Right kidney (tissue), 9 donors: ENCODE measurements around the gene ZBTB14.

Experiments
- DNase-seq: peaks from one replicate; pipeline ENCODE4 v3.0.0-alpha.2; 2016
- long read RNA-seq, 8 donors: transcript quantifications; one replicate each; lab custom pipeline, GENCODE V29; 2026

Gene ZBTB14, protein sequence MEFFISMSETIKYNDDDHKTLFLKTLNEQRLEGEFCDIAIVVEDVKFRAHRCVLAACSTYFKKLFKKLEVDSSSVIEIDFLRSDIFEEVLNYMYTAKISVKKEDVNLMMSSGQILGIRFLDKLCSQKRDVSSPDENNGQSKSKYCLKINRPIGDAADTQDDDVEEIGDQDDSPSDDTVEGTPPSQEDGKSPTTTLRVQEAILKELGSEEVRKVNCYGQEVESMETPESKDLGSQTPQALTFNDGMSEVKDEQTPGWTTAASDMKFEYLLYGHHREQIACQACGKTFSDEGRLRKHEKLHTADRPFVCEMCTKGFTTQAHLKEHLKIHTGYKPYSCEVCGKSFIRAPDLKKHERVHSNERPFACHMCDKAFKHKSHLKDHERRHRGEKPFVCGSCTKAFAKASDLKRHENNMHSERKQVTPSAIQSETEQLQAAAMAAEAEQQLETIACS
- long read RNA-seq, donor 1, partial matches to known transcripts, result 0 of 7 reads
- long read RNA-seq, donor 1, other reads (novel, unspliced or antisense), result 0 of 7 reads
- long read RNA-seq, donor 2, partial matches to known transcripts, result 0 of 6 reads
- long read RNA-seq, donor 2, other reads (novel, unspliced or antisense), result 0 of 6 reads
- long read RNA-seq, donor 3, partial matches to known transcripts, result 0 of 3 reads
- long read RNA-seq, donor 3, other reads (novel, unspliced or antisense), result 0 of 3 reads
- long read RNA-seq, donor 4, partial matches to known transcripts, result 0 of 8 reads
- long read RNA-seq, donor 4, other reads (novel, unspliced or antisense), result 0 of 8 reads
- long read RNA-seq, donor 5, partial matches to known transcripts, result 0 of 5 reads
- long read RNA-seq, donor 5, other reads (novel, unspliced or antisense), result 0 of 5 reads
- long read RNA-seq, donor 6, partial matches to known transcripts, result 0 of 3 reads
- long read RNA-seq, donor 6, other reads (novel, unspliced or antisense), result 0 of 3 reads
- long read RNA-seq, donor 7, result 0 reads
- long read RNA-seq, donor 8, partial matches to known transcripts, result 0 of 6 reads
- long read RNA-seq, donor 8, other reads (novel, unspliced or antisense), result 0 of 6 reads

DNA sequence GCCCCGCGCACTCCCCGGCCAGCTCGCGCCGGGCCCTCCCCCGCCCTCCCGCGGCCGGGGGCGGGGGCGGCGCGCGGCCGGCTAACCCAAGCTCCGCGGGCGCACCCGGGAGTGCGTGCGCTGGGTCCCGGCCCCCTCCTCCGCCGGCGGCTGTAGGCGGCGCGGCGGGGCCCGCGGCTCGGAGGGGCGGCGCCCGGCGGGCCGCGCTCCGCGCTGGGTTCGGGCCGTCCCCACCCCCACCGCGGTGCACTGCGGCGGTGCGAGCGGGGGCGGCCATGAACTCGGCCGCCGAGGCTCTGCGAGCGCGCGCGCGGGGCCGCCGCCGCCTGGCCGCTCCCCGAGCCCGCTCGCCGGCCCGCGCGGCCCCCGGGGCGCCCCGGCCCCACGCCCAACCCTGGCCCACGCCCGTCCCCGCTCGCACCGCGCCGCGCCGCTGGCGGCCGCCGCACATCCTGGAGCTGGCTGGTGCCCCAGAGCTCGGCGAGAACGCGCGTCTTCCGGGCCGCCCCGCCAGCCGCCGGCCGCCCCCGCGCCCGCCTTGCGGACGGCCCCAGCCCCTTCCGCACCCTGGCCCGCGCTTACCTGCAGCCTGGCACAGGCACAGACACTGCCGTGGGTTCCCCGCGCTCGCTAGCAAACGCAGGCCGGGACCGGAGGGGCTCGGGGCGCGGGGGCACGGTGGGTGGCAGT lies at the start of gene ZBTB14:
Gene ZBTB14 (minus strand): TSS at position 496 of the 690 bp plus-strand sequence. CDS start 2,480 bp downstream, outside the sequence.
- no peak for DNase-seq

DNA sequence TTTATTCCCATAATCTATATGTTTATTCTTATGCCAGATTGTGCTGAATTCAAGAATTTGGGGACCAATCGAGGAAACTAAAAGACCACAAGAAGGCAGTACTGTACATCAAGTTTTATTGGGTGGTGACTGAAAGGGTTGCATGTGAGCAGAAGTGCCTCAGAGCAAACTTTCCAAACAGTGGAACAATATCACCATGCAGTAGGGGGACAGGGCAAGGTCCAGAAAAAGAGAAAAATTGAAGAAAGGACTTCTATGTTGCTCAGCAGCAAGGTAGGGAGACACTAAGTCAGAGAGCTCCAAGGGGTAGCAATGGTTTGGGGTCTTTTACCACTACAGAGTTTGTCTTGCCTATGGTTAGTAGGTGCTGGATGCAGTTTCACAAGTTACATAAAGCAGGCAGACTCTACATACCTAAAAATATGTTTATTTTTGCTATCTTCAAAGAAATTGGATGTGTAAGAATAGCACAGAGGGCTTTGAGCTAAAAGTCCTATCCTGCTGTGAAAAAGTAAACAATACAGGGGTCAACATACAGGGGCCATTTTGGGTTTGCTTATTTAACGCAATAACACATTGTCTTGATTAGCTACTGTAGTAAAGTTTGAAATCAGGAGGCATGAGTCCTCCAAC lies 43.8 kb upstream of the ZBTB14 start:
- no peak for DNase-seq

DNA sequence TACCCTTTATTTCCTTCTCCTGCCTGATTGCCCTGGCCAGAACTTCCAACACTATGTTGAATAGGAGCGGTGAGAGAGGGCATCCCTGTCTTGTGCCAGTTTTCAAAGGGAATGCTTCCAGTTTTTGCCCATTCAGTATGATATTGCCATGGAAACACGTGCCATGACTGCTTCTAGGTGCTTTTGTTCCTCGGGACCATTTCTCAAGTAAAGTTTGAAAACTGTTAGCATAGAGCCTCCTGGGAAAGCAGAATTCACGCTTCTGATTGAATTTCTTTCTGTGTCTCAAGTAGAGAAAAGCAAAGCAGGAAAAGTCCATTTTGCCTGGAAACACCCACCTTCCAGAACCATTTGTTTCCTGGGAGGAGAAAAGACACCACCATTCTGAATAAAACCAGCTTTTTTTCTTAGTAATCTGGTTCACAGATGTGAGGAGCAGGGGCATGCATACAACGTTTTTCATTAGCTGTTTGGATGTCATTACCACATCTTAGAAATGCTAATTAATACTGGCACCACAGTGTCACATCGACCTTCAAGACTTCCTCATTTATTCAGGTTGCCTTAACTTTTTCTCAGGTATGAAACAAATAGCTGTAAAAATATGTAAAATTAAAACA lies 39.0 kb upstream of the ZBTB14 start:
- no peak for DNase-seq

DNA sequence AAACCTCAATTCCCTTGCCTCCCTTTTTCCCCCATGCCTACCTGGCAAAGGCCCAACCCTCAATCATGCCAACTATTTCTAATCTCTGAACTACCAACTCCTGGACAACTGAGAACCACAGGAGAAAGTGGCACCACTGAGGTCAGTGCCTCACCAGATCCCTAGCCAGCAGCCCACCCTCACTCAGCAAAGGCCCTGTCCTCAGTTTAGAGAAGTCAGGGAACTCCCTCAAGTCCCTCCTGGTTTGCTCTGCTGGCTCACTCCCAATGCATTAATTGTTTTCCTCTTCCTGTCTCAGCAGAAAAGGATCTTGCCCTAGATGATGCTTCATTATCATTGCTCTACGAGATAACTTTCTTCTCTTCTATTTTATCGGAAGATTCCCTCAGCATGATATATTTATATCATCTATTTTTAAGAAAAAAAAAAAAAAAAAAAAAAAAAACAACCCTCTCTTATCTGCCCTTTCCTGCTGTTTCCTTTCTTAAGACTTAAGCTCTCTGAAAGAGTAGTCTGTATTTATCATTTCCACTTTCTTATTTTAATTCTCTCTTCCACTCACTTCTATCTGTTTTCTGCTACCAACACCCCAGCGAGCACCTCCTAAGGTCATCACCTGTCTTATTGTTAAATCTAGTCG lies 22.7 kb upstream of the ZBTB14 start:
- DNase-seq, result no peak

DNA sequence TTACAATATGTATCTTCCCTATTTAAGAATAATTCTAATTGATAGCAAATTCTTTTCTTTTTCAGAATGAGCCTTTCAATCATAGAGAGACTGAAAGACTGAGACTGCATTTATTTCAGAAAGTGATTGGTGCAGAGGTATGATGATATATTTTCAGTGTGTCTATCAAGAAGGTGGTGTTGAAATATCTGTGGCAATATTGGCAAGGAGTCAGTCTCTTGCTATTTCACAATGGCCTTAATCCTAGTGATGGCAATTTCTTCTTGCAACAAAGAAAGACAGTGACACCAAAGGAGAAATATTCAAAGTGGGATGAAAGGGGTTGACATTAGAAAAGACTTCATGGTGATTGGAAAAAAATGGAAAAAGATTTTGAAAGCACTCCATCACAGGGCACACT lies 21.7 kb upstream of the ZBTB14 start:
- no peak for DNase-seq

DNA sequence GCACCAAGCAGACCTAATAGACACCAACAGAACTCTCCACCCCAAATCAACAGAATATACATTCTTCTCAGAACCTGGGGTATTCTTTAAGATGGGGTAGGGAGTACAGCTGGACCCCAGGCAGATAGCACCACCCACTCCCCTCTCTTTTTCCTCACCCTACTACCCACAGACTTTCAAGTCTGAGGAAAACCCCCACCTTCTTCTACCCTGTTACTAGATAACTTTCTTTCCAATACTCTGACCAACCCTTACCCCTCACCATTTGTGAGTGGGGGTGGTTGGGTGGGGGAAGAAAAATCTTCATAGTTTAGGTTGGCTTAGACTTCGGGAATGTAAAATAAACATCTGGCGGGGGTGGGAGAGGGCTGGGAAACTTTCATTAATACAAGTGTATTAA lies 20.3 kb upstream of the ZBTB14 start:
- no peak for DNase-seq

DNA sequence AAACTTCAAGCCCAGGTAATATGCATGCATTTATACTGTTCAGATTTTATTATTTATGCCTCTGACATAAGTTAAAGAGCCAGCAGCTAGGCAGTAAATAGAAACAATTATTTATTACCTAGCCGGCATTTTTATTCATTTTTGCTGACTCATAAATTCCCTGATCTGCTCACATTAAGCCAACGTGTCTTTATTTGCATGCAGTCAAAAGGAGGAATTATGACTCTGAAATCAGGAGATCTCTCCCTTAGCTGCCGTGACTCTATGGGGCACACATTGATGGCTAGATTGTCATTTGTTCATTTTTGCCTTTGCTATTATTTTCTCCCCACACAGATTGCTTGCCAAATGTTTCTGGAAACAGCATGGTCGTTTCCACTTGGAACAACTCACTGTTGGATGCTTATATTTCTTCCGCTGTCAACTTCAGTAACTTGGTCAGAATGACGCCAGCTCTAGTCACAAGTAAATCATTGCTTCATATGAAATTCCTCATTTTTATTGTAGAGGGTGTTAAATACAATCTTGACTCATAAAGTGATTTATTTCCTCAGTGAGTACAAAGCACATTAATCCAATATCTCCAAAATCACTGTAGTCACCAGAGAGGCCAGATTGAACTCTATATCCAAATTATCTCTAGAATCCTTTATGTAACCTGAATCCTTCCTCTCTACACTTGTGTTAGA lies 15.9 kb upstream of the ZBTB14 start:
- no peak for DNase-seq

DNA sequence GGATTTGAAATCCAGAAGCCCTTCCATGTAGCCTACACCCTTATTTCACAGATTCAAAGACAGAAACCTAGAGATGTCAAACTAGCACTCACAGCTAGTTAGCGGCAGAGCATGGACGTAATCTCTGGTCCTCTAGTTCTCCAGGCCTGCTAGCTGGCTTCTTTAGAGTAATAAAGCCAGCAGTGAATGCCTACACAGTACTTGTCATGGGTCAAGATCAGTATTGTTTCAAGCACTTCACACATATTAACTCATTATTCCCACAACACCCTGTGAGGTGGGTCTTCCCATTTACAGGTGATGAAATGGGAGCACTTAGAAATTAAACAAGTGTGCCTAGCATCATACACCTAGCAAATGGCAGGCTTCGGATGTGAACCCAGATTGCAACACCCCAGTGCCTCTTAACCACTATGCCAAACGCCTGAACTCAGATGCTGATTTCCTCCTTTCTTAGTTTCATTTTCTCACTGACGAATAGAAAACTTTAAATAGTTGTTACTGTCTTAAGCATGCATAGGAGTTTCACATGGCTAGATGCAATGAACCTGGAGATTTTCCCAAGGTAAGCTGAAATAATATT lies 14.5 kb upstream of the ZBTB14 start:
- no peak for DNase-seq

DNA sequence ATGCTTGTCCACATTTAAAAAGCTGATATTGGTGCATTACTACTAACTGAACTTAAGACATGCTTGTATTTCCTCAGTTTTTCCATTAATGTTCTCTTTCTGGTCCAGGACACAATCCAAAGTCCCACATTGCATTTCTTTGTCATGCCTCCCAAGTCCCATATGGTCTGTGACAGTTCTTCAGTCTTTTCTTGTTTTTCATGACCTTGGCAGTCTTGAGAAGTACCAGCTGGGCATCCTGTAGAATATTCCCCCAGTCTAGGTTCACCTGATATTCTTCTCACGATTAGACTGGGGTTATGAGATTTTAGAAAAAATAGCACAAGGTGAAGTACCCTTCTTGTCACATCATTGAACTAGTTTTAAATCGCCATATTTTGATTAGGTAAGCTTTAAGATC lies 10.3 kb upstream of the ZBTB14 start:
- DNase-seq, result no peak

DNA sequence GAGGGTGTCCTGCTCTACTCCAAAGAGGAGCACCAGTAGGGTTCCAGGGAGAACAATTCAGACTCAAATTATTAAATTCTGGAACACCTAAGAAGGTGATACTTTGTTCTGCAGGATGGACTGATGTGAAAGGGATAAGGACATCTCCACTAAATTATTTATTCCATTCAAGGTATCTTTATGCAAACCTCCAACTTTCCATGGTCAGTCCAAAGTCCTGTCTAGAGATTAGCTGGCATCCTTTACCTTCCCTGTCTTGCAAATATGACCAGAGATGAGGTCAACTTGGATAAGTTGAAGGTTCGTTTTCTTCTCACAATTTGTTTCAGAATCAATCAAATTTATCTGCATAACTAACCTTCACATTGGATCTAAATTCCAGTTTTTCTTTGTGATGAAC lies 8.7 kb upstream of the ZBTB14 start:
- DNase-seq, result no peak

DNA sequence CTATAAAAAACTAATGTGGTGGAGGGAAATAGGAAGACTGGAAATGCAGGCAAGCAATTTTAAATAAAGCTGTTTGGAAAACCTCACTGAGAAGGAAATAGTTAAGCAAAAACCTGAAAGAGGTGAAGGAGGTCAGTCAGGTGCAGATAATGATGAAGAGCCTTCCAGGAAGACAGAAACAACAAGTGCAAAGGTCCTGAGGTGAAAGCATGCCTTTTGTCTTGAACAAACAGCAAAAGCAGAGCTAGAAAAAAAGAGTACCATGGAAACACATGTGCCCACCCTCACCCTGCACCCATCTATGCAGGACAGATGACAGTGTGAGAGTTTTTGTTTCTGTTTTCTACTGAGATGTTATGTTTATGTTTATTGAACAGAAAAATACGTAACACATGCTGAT lies 8.1 kb upstream of the ZBTB14 start:
- DNase-seq, result no peak

DNA sequence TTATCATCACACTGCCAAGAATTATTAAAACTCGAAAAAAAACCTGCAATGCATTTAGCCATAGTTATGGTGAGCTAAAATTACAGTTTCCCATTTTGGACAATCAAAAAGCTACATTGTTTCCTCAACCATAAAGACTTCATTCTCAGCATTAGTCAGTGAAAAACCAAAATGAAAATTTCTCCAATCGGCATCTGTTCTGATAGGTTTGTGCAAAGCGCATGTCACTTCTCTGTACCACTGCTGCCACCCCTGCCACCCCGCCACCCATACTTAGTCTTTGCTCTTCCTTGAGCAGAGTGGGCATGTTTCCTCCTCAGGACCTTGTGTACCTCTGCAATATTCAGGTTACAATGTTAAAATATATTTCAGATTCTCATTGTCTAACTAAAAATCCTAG lies 7.1 kb upstream of the ZBTB14 start:
- no peak for DNase-seq

DNA sequence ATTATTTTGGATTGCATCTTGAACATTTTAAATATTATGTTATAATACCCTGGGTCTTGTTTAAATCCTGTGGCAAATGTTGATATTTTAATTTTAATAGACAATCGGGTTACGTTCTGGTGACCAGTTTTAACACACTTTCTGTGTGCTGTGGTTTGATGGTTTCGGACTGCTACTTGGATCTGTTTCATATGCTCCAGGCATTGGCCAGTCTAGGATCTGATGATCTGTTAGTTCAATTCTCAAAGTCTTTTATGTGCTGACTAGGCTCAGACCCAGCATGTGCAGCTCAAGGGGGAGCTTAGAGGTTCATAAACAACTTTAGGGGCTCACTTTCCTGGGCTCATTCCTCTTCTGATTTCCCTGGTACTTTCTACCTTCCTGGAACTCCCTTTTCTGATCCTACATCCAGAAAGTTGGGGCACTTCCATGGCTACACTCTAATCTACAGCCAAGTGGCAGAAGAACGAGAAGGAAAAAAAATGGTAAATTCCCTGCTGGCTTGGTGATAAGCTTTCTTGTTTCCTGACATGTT lies 5.0 kb upstream of the ZBTB14 start:
- DNase-seq, result no peak

DNA sequence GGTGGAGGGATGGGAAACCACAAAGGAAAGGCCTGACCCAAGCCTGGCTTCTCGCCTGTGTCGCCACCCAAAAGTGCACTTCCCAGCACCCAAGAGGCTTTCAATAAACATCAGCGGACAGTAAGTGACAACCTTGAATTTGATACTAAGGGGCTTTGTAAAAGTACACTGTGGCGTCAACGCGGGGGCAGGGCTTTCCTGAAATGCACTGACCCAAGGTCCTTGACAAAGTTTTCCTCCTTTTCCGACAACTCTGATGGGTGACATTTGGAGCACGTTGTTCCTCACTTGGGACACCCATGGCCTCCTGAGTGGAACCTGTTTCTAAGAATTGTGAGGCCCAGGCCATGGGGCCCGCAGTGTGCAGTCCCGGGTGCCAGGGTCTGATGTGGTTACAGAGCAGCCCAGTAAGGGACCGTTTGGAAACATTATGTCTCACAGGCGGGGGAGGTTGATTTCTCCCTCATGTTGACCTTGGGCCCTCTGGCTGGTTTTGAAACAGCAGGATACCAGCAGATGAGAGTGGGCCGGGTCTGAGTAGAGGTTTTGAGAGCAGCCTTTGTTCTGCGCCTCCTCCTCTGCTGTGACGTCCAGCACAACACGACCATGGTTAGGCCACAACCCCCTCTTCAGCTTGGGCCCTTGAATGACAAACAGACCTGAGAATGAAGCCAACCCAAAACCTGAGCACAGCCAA lies 2.8 kb upstream of the ZBTB14 start:
- no peak for DNase-seq

DNA sequence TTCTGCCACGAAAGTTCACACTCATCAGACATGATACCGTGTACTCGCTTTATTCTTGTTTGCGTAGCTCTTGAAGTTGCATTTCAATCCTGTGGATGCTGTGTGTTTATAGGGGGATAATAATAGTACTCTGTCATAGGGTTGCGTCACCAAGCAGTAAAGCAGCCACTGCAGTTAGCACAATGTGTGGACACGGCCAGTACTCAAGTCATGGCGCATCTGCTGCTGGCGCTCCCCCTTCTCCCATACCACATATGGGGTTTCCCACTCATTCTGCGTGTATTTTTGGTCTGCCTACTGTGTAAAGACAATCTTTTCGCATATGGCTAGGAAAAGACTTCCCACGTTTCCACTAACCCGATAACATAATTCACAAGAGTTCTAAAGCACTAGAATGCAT lies 2.1 kb upstream of the ZBTB14 start:
- no peak for DNase-seq

DNA sequence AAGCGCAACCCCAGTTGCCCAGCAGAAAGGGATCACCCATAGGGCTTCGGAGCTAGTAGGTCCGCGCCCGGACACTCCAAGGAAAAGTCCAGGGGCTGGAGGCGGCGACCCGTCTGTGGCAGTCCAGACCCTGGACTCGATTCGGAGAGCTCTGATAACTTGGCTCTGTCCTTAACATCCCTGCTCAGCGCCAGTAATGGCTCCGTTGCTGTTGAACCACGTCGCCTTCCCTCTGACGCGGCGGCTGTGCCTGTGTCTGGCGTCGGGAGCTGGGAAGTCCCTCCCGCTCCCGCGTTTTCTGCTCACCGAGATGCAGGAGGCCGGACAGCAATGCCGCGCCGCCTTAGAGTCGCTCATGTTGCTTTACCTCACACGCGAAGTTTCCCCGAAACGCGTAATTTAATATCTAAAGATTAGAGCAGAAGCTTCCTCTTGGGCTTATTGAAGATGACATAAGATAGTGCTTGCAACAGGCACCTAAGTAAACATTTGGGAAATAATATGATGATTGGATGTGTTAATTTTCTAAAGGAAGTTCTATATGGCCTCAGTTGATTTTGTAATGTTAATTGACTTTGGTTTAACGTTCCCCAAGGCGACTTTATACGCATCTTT lies 1.3 kb upstream of the ZBTB14 start:
- peak; percentile 93 for DNase-seq

DNA sequence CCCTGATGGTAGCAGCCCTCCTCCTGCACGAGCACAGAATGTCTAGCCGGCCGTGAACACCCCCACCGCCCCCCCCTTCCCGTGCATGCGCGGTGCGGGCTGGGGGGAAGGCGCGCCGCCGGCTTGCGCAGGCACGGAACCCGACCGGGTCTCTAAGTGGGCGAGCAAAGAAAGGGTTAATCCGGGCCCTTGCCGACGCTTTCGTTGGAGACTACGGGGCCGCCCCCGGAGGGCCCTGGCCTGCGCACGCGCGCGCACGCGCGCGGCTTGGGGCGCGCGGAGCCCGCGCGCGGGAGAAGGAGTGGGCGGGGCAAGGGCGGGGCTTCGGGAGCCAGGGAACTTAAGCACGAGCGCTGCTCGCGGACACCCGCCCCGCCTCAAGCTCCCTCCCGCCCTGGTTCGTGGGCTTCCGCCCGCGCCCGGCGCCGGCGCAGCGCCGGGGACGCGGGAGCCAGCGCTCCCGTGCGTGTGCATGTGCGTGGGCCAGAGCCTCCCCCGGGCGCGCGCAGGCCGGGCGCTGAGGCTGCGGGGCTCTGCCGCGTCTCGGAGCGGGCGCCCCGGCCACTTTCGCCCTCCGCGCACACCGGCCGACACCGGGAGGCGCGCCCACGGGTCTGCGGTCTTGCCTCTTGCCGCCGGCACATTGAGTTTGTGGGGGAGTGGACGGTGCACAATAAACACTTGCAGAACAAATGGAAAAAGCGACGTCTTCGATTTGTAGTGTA lies 617 bp upstream of the ZBTB14 start:
- DNase-seq, result peak; percentile 86
